ENCODE data around the gene ZNF22.

Gene ZNF22

GRCh38 chr10:44969854-44970253 lies 30.9 kb upstream of the ZNF22 start:
- no peak for DNase-seq
- Mint-ChIP-seq H3K36me3 (ENCODE audit: low read depth) (no peaks in the 10 kb centered on the region), H3K4me1 (ENCODE audit: low read depth) (peaks cover 46% of the 10 kb centered on the region), H3K27me3 (no peaks in the 10 kb centered on the region), H3K9me3 (no peaks in the 10 kb centered on the region), H3K4me3 (no peak overlapping the region), H3K27ac (no peak overlapping the region)

- DNase-seq, result no peak
- H3K4me3 Mint-ChIP-seq, result no peak overlapping the region
- H3K36me3 Mint-ChIP-seq (ENCODE audit: low read depth), result no peaks in the 10 kb centered on the region
- peaks cover 44% of the 10 kb centered on the region for H3K4me1 Mint-ChIP-seq (ENCODE audit: low read depth)
- H3K9me3 Mint-ChIP-seq, result no peaks in the 10 kb centered on the region
- H3K27me3 Mint-ChIP-seq, result no peaks in the 10 kb centered on the region
- H3K27ac Mint-ChIP-seq, result no peak overlapping the region
These were observed 29.8 kb upstream of the ZNF22 start for GRCh38 chr10:44970812-44971395.

- Mint-ChIP-seq H3K27me3 (peaks cover 5% of the 10 kb centered on the region), H3K36me3 (ENCODE audit: low read depth) (no peaks in the 10 kb centered on the region), H3K9me3 (no peaks in the 10 kb centered on the region), H3K4me1 (ENCODE audit: low read depth) (peaks cover 40% of the 10 kb centered on the region), H3K4me3 (no peak overlapping the region), H3K27ac (no peak overlapping the region)
- no peak for DNase-seq
These were observed 29.3 kb upstream of the ZNF22 start for GRCh38 chr10:44971434-44971833.

- Mint-ChIP-seq H3K36me3 (ENCODE audit: low read depth) (no peaks in the 10 kb centered on the region), H3K9me3 (no peaks in the 10 kb centered on the region), H3K27ac (no peak overlapping the region), H3K4me1 (ENCODE audit: low read depth) (peaks cover 38% of the 10 kb centered on the region), H3K4me3 (no peak overlapping the region), H3K27me3 (peaks cover 5% of the 10 kb centered on the region)
- DNase-seq, result no peak
These were observed 28.6 kb upstream of the ZNF22 start for GRCh38 chr10:44971935-44972757.

- Mint-ChIP-seq H3K4me1 (ENCODE audit: low read depth) (peaks cover 31% of the 10 kb centered on the region), H3K4me3 (no peak overlapping the region), H3K27ac (no peak overlapping the region), H3K36me3 (ENCODE audit: low read depth) (no peaks in the 10 kb centered on the region), H3K9me3 (no peaks in the 10 kb centered on the region), H3K27me3 (peaks cover 5% of the 10 kb centered on the region)
- DNase-seq, result no peak
These were observed 27.8 kb upstream of the ZNF22 start for GRCh38 chr10:44972874-44973306.

GRCh38 chr10:44973323-44974081 lies 27.2 kb upstream of the ZNF22 start:
- DNase-seq, result no peak
- peaks cover 5% of the 10 kb centered on the region for H3K27me3 Mint-ChIP-seq
- H3K9me3 Mint-ChIP-seq, result no peaks in the 10 kb centered on the region
- no peak overlapping the region for H3K4me3 Mint-ChIP-seq
- H3K4me1 Mint-ChIP-seq (ENCODE audit: low read depth), result peaks cover 28% of the 10 kb centered on the region
- H3K27ac Mint-ChIP-seq, result no peak overlapping the region
- no peaks in the 10 kb centered on the region for H3K36me3 Mint-ChIP-seq (ENCODE audit: low read depth)

- Mint-ChIP-seq H3K9me3 (no peaks in the 10 kb centered on the region), H3K27ac (peak overlapping the region; percentile 71), H3K36me3 (ENCODE audit: low read depth) (no peaks in the 10 kb centered on the region), H3K27me3 (peaks cover 5% of the 10 kb centered on the region), H3K4me3 (peak overlapping the region; percentile 66), H3K4me1 (ENCODE audit: low read depth) (peaks cover 23% of the 10 kb centered on the region)
- no peak for DNase-seq
These were observed 26.6 kb upstream of the ZNF22 start for GRCh38 chr10:44974082-44974627.

GRCh38 chr10:44974628-44975430 lies 25.9 kb upstream of the ZNF22 start:
- DNase-seq, result peak; percentile 85
- Mint-ChIP-seq H3K27me3 (peaks cover 5% of the 10 kb centered on the region), H3K36me3 (ENCODE audit: low read depth) (no peaks in the 10 kb centered on the region), H3K4me1 (ENCODE audit: low read depth) (peaks cover 21% of the 10 kb centered on the region), H3K4me3 (peak overlapping the region; percentile 66), H3K9me3 (no peaks in the 10 kb centered on the region), H3K27ac (peak overlapping the region; percentile 71)

GRCh38 chr10:44975431-44976331 lies 25.0 kb upstream of the ZNF22 start:
- DNase-seq, result no peak
- Mint-ChIP-seq H3K36me3 (ENCODE audit: low read depth) (no peaks in the 10 kb centered on the region), H3K4me1 (ENCODE audit: low read depth) (peaks cover 21% of the 10 kb centered on the region), H3K9me3 (no peaks in the 10 kb centered on the region), H3K27ac (no peak overlapping the region), H3K27me3 (peaks cover 5% of the 10 kb centered on the region), H3K4me3 (no peak overlapping the region)

GRCh38 chr10:44976352-44977198 lies 24.1 kb upstream of the ZNF22 start:
- H3K27me3 Mint-ChIP-seq, result peaks cover 5% of the 10 kb centered on the region
- DNase-seq, result no peak
- no peaks in the 10 kb centered on the region for H3K9me3 Mint-ChIP-seq
- no peak overlapping the region for H3K27ac Mint-ChIP-seq
- no peaks in the 10 kb centered on the region for H3K36me3 Mint-ChIP-seq (ENCODE audit: low read depth)
- peaks cover 21% of the 10 kb centered on the region for H3K4me1 Mint-ChIP-seq (ENCODE audit: low read depth)
- no peak overlapping the region for H3K4me3 Mint-ChIP-seq

- H3K27ac Mint-ChIP-seq, result no peak overlapping the region
- no peaks in the 10 kb centered on the region for H3K9me3 Mint-ChIP-seq
- no peak overlapping the region for H3K4me3 Mint-ChIP-seq
- DNase-seq, result no peak
- no peaks in the 10 kb centered on the region for H3K36me3 Mint-ChIP-seq (ENCODE audit: low read depth)
- peaks cover 5% of the 10 kb centered on the region for H3K27me3 Mint-ChIP-seq
- H3K4me1 Mint-ChIP-seq (ENCODE audit: low read depth), result peaks cover 21% of the 10 kb centered on the region
These were observed 23.2 kb upstream of the ZNF22 start for GRCh38 chr10:44977287-44978212.

GRCh38 chr10:44978213-44978569 lies 22.5 kb upstream of the ZNF22 start:
- no peaks in the 10 kb centered on the region for H3K9me3 Mint-ChIP-seq
- H3K4me3 Mint-ChIP-seq, result no peak overlapping the region
- H3K36me3 Mint-ChIP-seq (ENCODE audit: low read depth), result no peaks in the 10 kb centered on the region
- DNase-seq, result no peak
- H3K4me1 Mint-ChIP-seq (ENCODE audit: low read depth), result peaks cover 21% of the 10 kb centered on the region
- H3K27me3 Mint-ChIP-seq, result peaks cover 5% of the 10 kb centered on the region
- no peak overlapping the region for H3K27ac Mint-ChIP-seq

Data from activated T-cell treated with anti-CD3 and anti-CD28 coated beads, Interleukin-2, amount 50 U/mL, for 24 hours (primary cell).